B cell (primary cell): Measurements from ENCODE around the gene CYP51A1. TPM values are rescaled to one million over a fixed set of nuclear protein-coding genes. Genes with fewer than 3 reads are reported as not detected.

ENCODE experiments used
- ATAC-seq: fragments of 200-7000 bp; cut with Tn5 transposase; one replicate; pipeline ENCODE4 v1.10.0; 2021; ENCODE audit warnings: low read depth, mild to moderate bottlenecking, moderate number of reproducible peaks, moderate library complexity
- CTCF ChIA-PET: fragments of 350-600 bp; sonication (Branson Sonifier 250); formaldehyde crosslinking; loops from one replicate; lab custom pipeline; 2021; ENCODE audit warnings: antibody characterized with exemption, inconsistent platforms; lab: Charles Lee
- POLR2A ChIA-PET: fragments of 350-600 bp; sonication (Branson Sonifier 250); formaldehyde crosslinking; loops from one replicate; lab custom pipeline; 2021; ENCODE audit warnings: antibody characterized with exemption; lab: Charles Lee
- DNase-seq: peaks from one replicate; pipeline ENCODE4 v3.0.0; 2013
- H2AFZ ChIP-seq: 2 replicates; pipeline ENCODE4 v1.6.1; 2012; ENCODE audit warnings: mild to moderate bottlenecking, low read depth, low read length; ENCODE audit not compliant: insufficient read depth, poor library complexity, severe bottlenecking
- H3K27ac ChIP-seq, 2 donors: 1 replicate in 1 of 2; 2 replicates in 1 of 2; pipeline ENCODE4 v1.5.1; 2012 to 2013; ENCODE audit warnings: low read length in 2 of 2, mild to moderate bottlenecking in 2 of 2, moderate library complexity in 1 of 2
- H3K27me3 ChIP-seq, 4 experiments: fragments of 200-600 bp in 1 of 4; sonication (generic) in 1 of 4; replicated peaks in 1 of 4; 1 replicate in 2 of 4; 2 replicates in 2 of 4; pipeline versions ENCODE4 v1.6.1 to v1.7.0; 2013 to 2016; ENCODE audit warnings: low read length in 3 of 4, mild to moderate bottlenecking in 2 of 4, mixed read lengths in 1 of 4, moderate library complexity in 1 of 4; ENCODE audit not compliant: insufficient read depth in 4 of 4, control insufficient read depth in 3 of 4; ENCODE audit errors: control extremely low read depth in 1 of 4
- H3K36me3 ChIP-seq, 2 experiments: replicated peaks in 1 of 2; 1 replicate in 1 of 2; 2 replicates in 1 of 2; pipeline versions ENCODE4 v1.6.1 to v1.7.1; 2013; ENCODE audit warnings: low read length in 1 of 2; ENCODE audit not compliant: insufficient read depth in 2 of 2, control insufficient read depth in 1 of 2; ENCODE audit errors: control extremely low read depth in 1 of 2, extremely low read depth in 1 of 2
- H3K4me1 ChIP-seq, 2 donors: fragments of 200-600 bp in 1 of 2; sonication (generic) in 1 of 2; 1 replicate in 1 of 2; 2 replicates in 1 of 2; pipeline versions ENCODE4 v1.5.1 to v1.6.1; 2013 to 2017; ENCODE audit warnings: low read length in 2 of 2; ENCODE audit not compliant: control insufficient read depth in 2 of 2, insufficient read depth in 2 of 2
- H3K4me2 ChIP-seq: replicated peaks from 2 replicates; pipeline ENCODE3; 2012; ENCODE audit warnings: mild to moderate bottlenecking, low read depth, low read length; ENCODE audit not compliant: poor library complexity, severe bottlenecking
- H3K4me3 ChIP-seq, 5 experiments: fragments of 200-600 bp in 1 of 5; sonication (generic) in 1 of 5; 1 replicate in 3 of 5; 2 replicates in 2 of 5; pipeline versions ENCODE4 v1.5.1 to v1.7.0; 2011 to 2016; ENCODE audit warnings: low read length in 4 of 5, mild to moderate bottlenecking in 4 of 5, low read depth in 2 of 5, control low read depth in 1 of 5, moderate library complexity in 1 of 5; ENCODE audit not compliant: insufficient read depth in 1 of 5; ENCODE audit errors: control extremely low read depth in 1 of 5, extremely low read depth in 1 of 5
- H3K79me2 ChIP-seq: fragments of 200-600 bp; sonication (generic); one replicate; pipeline ENCODE4 v1.6.0; 2016; ENCODE audit warnings: low read length; ENCODE audit not compliant: control insufficient read depth, insufficient read depth
- H3K9ac ChIP-seq: fragments of 200-600 bp; sonication (generic); 2 replicates; pipeline ENCODE4 v1.6.1; 2017; ENCODE audit warnings: mild to moderate bottlenecking, low read length, moderate library complexity
- H3K9me3 ChIP-seq, 3 donors: one replicate each; pipeline versions ENCODE4 v1.6.1 to v1.7.1; 2013; ENCODE audit warnings: low read length in 2 of 3; ENCODE audit not compliant: control insufficient read depth in 2 of 3, insufficient read depth in 1 of 3; ENCODE audit errors: control extremely low read depth in 1 of 3
- H4K20me1 ChIP-seq: 2 replicates; pipeline ENCODE4 v1.6.0; 2012; ENCODE audit warnings: mild to moderate bottlenecking, low read length; ENCODE audit not compliant: insufficient read depth, control insufficient read depth, poor library complexity, severe bottlenecking
- H3K27ac Mint-ChIP-seq: one replicate; pipeline ENCODE4 v1.8.0; 2021; ENCODE audit warnings: mixed read lengths
- H3K27me3 Mint-ChIP-seq: one replicate; pipeline ENCODE4 v1.8.0; 2021; ENCODE audit warnings: mixed read lengths
- H3K4me1 Mint-ChIP-seq: one replicate; pipeline ENCODE4 v1.8.0; 2021; ENCODE audit warnings: mixed read lengths
- H3K4me3 Mint-ChIP-seq: one replicate; pipeline ENCODE4 v1.8.0; 2021; ENCODE audit warnings: mixed read lengths
- H3K9me3 Mint-ChIP-seq: one replicate; pipeline ENCODE4 v1.8.0; 2022; ENCODE audit warnings: mixed read lengths; ENCODE audit not compliant: insufficient read depth
- EZH2 ChIP-seq: IDR thresholded peaks from 2 replicates; pipeline ENCODE4 v1.6.1; 2012; ENCODE audit warnings: borderline replicate concordance, low read depth, mild to moderate bottlenecking, moderate library complexity, low read length; ENCODE audit not compliant: insufficient read depth, poor library complexity, severe bottlenecking
- WGBS: methylation state at CpG from one replicate; pipeline ENCODE4 v1.1.5; 2013; ENCODE audit warnings: missing lambda C conversion rate; ENCODE audit not compliant: insufficient coverage; 5-methylcytosine and 5-hydroxymethylcytosine counted together
- intact Hi-C: fragments of 100-400 bp; cut with micrococcal nuclease; formaldehyde crosslinking; loops from one replicate; pipeline ENCODE4 v1.10.0; 2022
- polyA plus RNA-seq: library from polyadenylated mRNA; depleted of rRNA; stranded (reverse); fragments of >200 nt; gene quantifications from 2 replicates; pipeline ENCODE4 v1.2.3, GENCODE V29; 2012
- total RNA-seq, 2 donors: library from RNA; stranded (reverse); fragments of 120-200 nt in 1 of 2; gene quantifications; 1 replicate in 1 of 2; 2 replicates in 1 of 2; pipeline versions ENCODE4 v1.2.3 to v1.2.4, GENCODE V29; 2013 to 2022
- TF ChIP-seq, protein P1 (sequence below): fragments of 200-600 bp; IDR thresholded peaks from one replicate; pipeline ENCODE4 v1.8.0; 2022; ENCODE audit warnings: antibody characterized with exemption, mild to moderate bottlenecking

Gene CYP51A1
- total and polyA plus RNA-seq, 2 donors (not counting 1 experiment from before 2014, with no cell fraction given): 6.3 to 36.1 TPM

DNA sequence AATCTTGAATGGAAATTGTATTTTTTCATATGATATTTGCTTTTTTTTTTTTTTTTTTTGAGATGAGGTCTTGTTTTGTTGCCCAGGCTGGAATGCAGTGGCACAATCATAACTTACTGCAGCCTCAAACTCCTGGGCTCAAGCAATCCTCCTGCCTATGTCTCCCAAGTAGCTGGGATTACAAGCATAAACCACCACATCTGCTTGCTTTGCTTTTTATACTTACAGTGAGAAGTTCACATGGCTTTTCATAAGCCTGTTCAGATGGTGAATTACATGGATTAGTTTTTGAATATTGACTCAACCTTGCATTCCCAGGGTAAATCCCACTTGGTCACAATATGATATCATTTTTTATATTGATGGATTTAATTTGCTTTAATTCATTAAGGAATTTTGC, 22.7 kb upstream of the CYP51A1 start:
- Histone ChIP-seq H2AFZ (no peak overlapping the region), H3K4me1 (no peaks in the 10 kb centered on the region), H3K9me3 (no peaks in the 10 kb centered on the region), H3K4me3 (no peak overlapping the region), H3K9ac (no peak overlapping the region), H3K4me2 (no peak overlapping the region), H3K36me3 (no peaks in the 10 kb centered on the region), H4K20me1 (no peaks in the 10 kb centered on the region), H3K79me2 (no peaks in the 10 kb centered on the region), H3K27ac (no peak overlapping the region), H3K27me3 (peaks cover 0 to 2% (median 0%) of the 10 kb centered on the region in 4 experiments)
- H3K4me3 Mint-ChIP-seq: no peak overlapping the region
- no peak overlapping the region for H3K27ac Mint-ChIP-seq
- ATAC-seq (no peak), DNase-seq (no peak)
- intact Hi-C loops: no loop called here
- CTCF ChIA-PET: interaction anchor here (0.6 kb wide), 1 partner anchor 12 kb away, joined by 4 read pairs; no protein-coding TSS in a partner anchor
- POLR2A ChIA-PET: no interaction called here
- peaks cover 9% of the 10 kb centered on the region for H3K27me3 Mint-ChIP-seq
- TF ChIP-seq EZH2: no peak
- TF ChIP-seq, protein P1, sequence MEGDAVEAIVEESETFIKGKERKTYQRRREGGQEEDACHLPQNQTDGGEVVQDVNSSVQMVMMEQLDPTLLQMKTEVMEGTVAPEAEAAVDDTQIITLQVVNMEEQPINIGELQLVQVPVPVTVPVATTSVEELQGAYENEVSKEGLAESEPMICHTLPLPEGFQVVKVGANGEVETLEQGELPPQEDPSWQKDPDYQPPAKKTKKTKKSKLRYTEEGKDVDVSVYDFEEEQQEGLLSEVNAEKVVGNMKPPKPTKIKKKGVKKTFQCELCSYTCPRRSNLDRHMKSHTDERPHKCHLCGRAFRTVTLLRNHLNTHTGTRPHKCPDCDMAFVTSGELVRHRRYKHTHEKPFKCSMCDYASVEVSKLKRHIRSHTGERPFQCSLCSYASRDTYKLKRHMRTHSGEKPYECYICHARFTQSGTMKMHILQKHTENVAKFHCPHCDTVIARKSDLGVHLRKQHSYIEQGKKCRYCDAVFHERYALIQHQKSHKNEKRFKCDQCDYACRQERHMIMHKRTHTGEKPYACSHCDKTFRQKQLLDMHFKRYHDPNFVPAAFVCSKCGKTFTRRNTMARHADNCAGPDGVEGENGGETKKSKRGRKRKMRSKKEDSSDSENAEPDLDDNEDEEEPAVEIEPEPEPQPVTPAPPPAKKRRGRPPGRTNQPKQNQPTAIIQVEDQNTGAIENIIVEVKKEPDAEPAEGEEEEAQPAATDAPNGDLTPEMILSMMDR: no peak
- no peaks in the 10 kb centered on the region for H3K4me1 Mint-ChIP-seq
- H3K9me3 Mint-ChIP-seq: no peaks in the 10 kb centered on the region

DNA sequence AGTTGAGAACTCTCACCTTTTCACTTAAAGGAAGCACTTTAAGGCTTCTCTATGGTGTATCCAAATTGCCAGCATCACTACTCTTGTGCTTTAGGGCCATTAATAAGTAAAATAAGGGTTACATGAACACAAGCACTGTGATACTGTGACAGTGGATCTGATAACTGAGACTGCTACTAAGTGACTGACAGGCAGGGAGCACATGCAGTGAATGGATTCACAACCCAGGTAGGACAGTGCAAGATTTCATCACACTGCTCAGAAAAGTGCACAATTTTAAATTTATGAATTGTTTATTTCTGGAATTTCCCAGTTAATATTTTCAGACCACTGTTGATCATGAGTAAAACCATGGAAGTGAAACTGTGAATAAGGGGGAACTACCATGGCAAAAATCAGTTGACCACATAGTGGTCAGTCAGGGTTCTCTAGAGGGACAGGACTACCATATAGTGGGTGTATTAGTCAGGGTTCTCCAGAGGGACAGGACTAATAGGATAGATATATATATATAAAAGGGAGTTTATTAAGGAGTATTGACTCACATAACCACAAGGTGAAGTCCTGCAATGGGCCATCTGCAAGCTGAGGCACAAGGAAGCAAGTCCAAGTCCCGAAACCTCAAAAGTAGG, 20.9 kb upstream of the CYP51A1 start:
- no peak overlapping the region for H3K4me2 ChIP-seq
- no peak overlapping the region for H3K27ac Mint-ChIP-seq
- no peaks in the 10 kb centered on the region for H3K4me1 ChIP-seq
- ChIA-PET POLR2A (no interaction called here), CTCF (no interaction called here)
- peaks cover 0 to 2% (median 0%) of the 10 kb centered on the region in 4 experiments for H3K27me3 ChIP-seq
- no peak overlapping the region for H3K9ac ChIP-seq
- H3K27me3 Mint-ChIP-seq: peaks cover 5% of the 10 kb centered on the region
- no peaks in the 10 kb centered on the region for H3K9me3 ChIP-seq
- H3K9me3 Mint-ChIP-seq: no peaks in the 10 kb centered on the region
- H3K79me2 ChIP-seq: no peaks in the 10 kb centered on the region
- H3K36me3 ChIP-seq: no peaks in the 10 kb centered on the region
- no peak overlapping the region for H3K4me3 Mint-ChIP-seq
- DNase-seq (no peak), ATAC-seq (no peak)
- WGBS: 86% methylated on average over 1 of the region's 1 CpG
- H3K4me1 Mint-ChIP-seq: no peaks in the 10 kb centered on the region
- no peak overlapping the region for H2AFZ ChIP-seq
- H3K27ac ChIP-seq: no peak overlapping the region
- H4K20me1 ChIP-seq: no peaks in the 10 kb centered on the region
- no peak overlapping the region for H3K4me3 ChIP-seq
- TF ChIP-seq EZH2: no peak
- TF ChIP-seq, protein P1: no peak
- intact Hi-C loops: no loop called here
